Panc1 (cell line): ENCODE results near the gene ABL1. TPM values are rescaled to one million over a fixed set of nuclear protein-coding genes. Genes with fewer than 3 reads are reported as not detected.

ENCODE experiments used
- ATAC-seq: fragments of 200-7000 bp; cut with Tn5 transposase; 2 replicates; pipeline ENCODE4 v1.9.1; 2020; ENCODE audit warnings: mild to moderate bottlenecking, moderate library complexity
- BruUV-seq: library from RNA; stranded (reverse); fragments of 400-500 nt; replicated peaks from 2 replicates; lab custom pipeline; 2021; lab: Mats Ljungman, UMichigan
- CTCF ChIA-PET: fragments of 300-600 bp; sonication (Branson Sonifier 250); formaldehyde crosslinking; loops from one replicate; lab custom pipeline; 2022; ENCODE audit warnings: antibody characterized with exemption; lab: Charles Lee
- POLR2A ChIA-PET: fragments of 300-600 bp; sonication (Branson Sonifier 250); formaldehyde crosslinking; loops from one replicate; lab custom pipeline; 2022; ENCODE audit warnings: antibody characterized with exemption; lab: Charles Lee
- DNase-seq: peaks from one replicate; pipeline ENCODE4 v3.0.0-alpha.2; 2010; ENCODE audit warnings: low read depth, low spot score
- H3K27ac ChIP-seq: 2 replicates; pipeline ENCODE4 v1.5.1; 2011; ENCODE audit warnings: mild to moderate bottlenecking, low read length, inconsistent platforms
- H3K27me3 ChIP-seq: fragments of 200-500 bp; sonication (Bioruptor generic); 2 replicates; pipeline ENCODE4 v1.6.0; 2014; ENCODE audit warnings: low read length, inconsistent platforms; ENCODE audit not compliant: control insufficient read depth, insufficient read depth
- H3K36me3 ChIP-seq: fragments of 200-500 bp; sonication (Bioruptor generic); 2 replicates; pipeline ENCODE4 v1.5.1; 2014; ENCODE audit warnings: inconsistent platforms, mild to moderate bottlenecking, low read length, moderate library complexity; ENCODE audit not compliant: control insufficient read depth, insufficient read depth
- H3K4me1 ChIP-seq: 2 replicates; pipeline ENCODE4 v1.5.1; 2011; ENCODE audit warnings: inconsistent platforms, mild to moderate bottlenecking, low read length, moderate library complexity; ENCODE audit not compliant: control insufficient read depth, insufficient read depth
- H3K4me3 ChIP-seq, 2 experiments: 2 replicates each; pipeline ENCODE4 v1.5.1; 2011 to 2012; ENCODE audit warnings: low read depth in 2 of 2, low read length in 2 of 2, mild to moderate bottlenecking in 2 of 2, inconsistent platforms in 1 of 2, moderate library complexity in 1 of 2
- H3K9me3 ChIP-seq: fragments of 200-500 bp; sonication (Bioruptor generic); 2 replicates; pipeline ENCODE4 v1.5.1; 2014; ENCODE audit warnings: low read depth, mild to moderate bottlenecking, inconsistent platforms, low read length, moderate library complexity; ENCODE audit not compliant: control insufficient read depth, insufficient read depth
- CTCF ChIP-seq: fragments of 450-650 bp; IDR thresholded peaks from 2 replicates; pipeline ENCODE4 v1.5.1; 2017; ENCODE audit warnings: mild to moderate bottlenecking
- POLR2AphosphoS5 ChIP-seq: IDR thresholded peaks from 2 replicates; pipeline ENCODE4 v1.6.1; 2012; ENCODE audit warnings: mild to moderate bottlenecking, low read depth, low read length, moderate library complexity
- REST ChIP-seq, 2 experiments: IDR thresholded peaks; 2 replicates each; pipeline ENCODE4 v1.6.1; 2011 to 2012; ENCODE audit warnings: low read depth in 2 of 2, control low read depth in 1 of 2, low read length in 1 of 2, mild to moderate bottlenecking in 1 of 2, moderate library complexity in 1 of 2; ENCODE audit not compliant: insufficient read depth in 1 of 2
- SIN3A ChIP-seq: IDR thresholded peaks from 2 replicates; pipeline ENCODE4 v1.6.1; 2012; ENCODE audit warnings: low read depth, mild to moderate bottlenecking, low read length, moderate library complexity, borderline replicate concordance; ENCODE audit not compliant: insufficient read depth
- TCF7L2 ChIP-seq: IDR thresholded peaks from 2 replicates; pipeline ENCODE4 v1.6.1; 2011; ENCODE audit warnings: mild to moderate bottlenecking, low read depth, low read length, inconsistent platforms
- in situ Hi-C: cut with HindIII; loops from 2 replicates; pipeline ENCODE4 v1.10.0; 2016; ENCODE audit warnings: low sequenced_read_pairs, low pct_unique_long_range_greater_than_20kb
- intact Hi-C: fragments of 100-400 bp; cut with micrococcal nuclease; formaldehyde crosslinking; loops from one replicate; pipeline ENCODE4 v1.10.0; 2022; ENCODE audit not compliant: unreplicated experiment
- total RNA-seq: library from RNA; stranded (reverse); gene quantifications from one replicate; pipeline ENCODE4 v1.2.1, GENCODE V29; 2021; ENCODE audit not compliant: unreplicated experiment

The ABL1 gene
- total RNA-seq, 1 experiment from 2014 or later, result 48.4 TPM

GRCh38 chr9:130825809-130826208, 9.2 kb upstream of the ABL1 start:
- CTCF ChIA-PET, result no interaction called here

GRCh38 chr9:130829762-130830161, 5.3 kb upstream of the ABL1 start:
- intact Hi-C loops (no loop called here), in situ Hi-C loops (no loop called here)
- no peak overlapping the region for H3K4me3 ChIP-seq
- no peak for DNase-seq
- no peak overlapping the region for H3K27ac ChIP-seq
- peaks cover 34% of the 10 kb centered on the region for H3K4me1 ChIP-seq
- no peaks in the 10 kb centered on the region for H3K9me3 ChIP-seq
- no peak for TF ChIP-seq SIN3A
- TF ChIP-seq TCF7L2, result no peak
- TF ChIP-seq REST (IDR thresholded peaks at IDR 0.05; ENCODE audit: insufficient read depth in 1 of 2, low read depth in 2 of 2, low read length in 1 of 2), result no peak
- TF ChIP-seq POLR2AphosphoS5, result no peak
- TF ChIP-seq CTCF, result no peak
- no peak for ATAC-seq
- BruUV-seq, result no TSS peak
- CTCF ChIA-PET, result no interaction called here
- H3K27me3 ChIP-seq, result no peaks in the 10 kb centered on the region
- POLR2A ChIA-PET, result no interaction called here
- no peaks in the 10 kb centered on the region for H3K36me3 ChIP-seq

More at GRCh38 chr9:130825809-130826208, 9.2 kb upstream of the ABL1 start:
- DNase-seq, result no peak
- Histone ChIP-seq H3K4me1 (peaks cover 28% of the 10 kb centered on the region), H3K36me3 (no peaks in the 10 kb centered on the region), H3K4me3 (no peak overlapping the region), H3K27ac (no peak overlapping the region; the same call in 1 of the 2 replicates), H3K9me3 (no peaks in the 10 kb centered on the region), H3K27me3 (no peaks in the 10 kb centered on the region)
- in situ Hi-C loops, result no loop called here
- intact Hi-C loops, result no loop called here
- POLR2A ChIA-PET, result interaction anchor here (0.7 kb wide), 1 partner anchor 659 kb away, joined by 4 read pairs; no protein-coding TSS in a partner anchor
- no peak for ATAC-seq
- TF ChIP-seq CTCF, result no peak
- no peak for TF ChIP-seq SIN3A
- TF ChIP-seq REST (IDR thresholded peaks at IDR 0.05; ENCODE audit: insufficient read depth in 1 of 2, low read depth in 2 of 2, low read length in 1 of 2), result no peak
- TF ChIP-seq POLR2AphosphoS5, result no peak
- no TSS peak for BruUV-seq
